Suprapubic skin (tissue), 4 donors: Measurements from ENCODE around the gene FBXO36.

Experiments
- CTCF ChIP-seq, 2 donors: fragments of 200-600 bp in 1 of 2; fragments of 450-650 bp in 1 of 2; sonication (generic) in 1 of 2; IDR thresholded peaks; one replicate each; pipeline ENCODE4 v1.5.1; 2016 to 2019; ENCODE audit warnings: antibody characterized with exemption in 2 of 2, mild to moderate bottlenecking in 1 of 2, moderate library complexity in 1 of 2
- POLR2A ChIP-seq, 2 donors: fragments of 450-650 bp; IDR thresholded peaks; one replicate each; pipeline ENCODE4 v1.6.1; 2017; ENCODE audit warnings: antibody characterized with exemption in 2 of 2, mild to moderate bottlenecking in 2 of 2, moderate library complexity in 2 of 2
- POLR2AphosphoS5 ChIP-seq, 3 donors: sonication (generic); formaldehyde crosslinking; IDR thresholded peaks; one replicate each; pipeline ENCODE4 v1.6.1; 2017; ENCODE audit warnings: antibody characterized with exemption in 3 of 3

GRCh38 chr2:229969921-229970320 lies 47.6 kb downstream of the FBXO36 start:
- TF ChIP-seq CTCF (IDR thresholded peaks at IDR 0.05): no peak
- TF ChIP-seq POLR2A (IDR thresholded peaks at IDR 0.05): no peak
- TF ChIP-seq POLR2AphosphoS5 (IDR thresholded peaks at IDR 0.05): no peak
